Panc1 (cell line): ENCODE data around the gene DRD4. TPM values are rescaled to one million over a fixed set of nuclear protein-coding genes. Genes with fewer than 3 reads are reported as not detected.

ENCODE experiments used
- ATAC-seq: fragments of 200-7000 bp; cut with Tn5 transposase; 2 replicates; pipeline ENCODE4 v1.9.1; 2020; ENCODE audit warnings: mild to moderate bottlenecking, moderate library complexity
- BruUV-seq: library from RNA; stranded (reverse); fragments of 400-500 nt; replicated peaks from 2 replicates; lab custom pipeline; 2021; lab: Mats Ljungman, UMichigan
- CTCF ChIA-PET: fragments of 300-600 bp; sonication (Branson Sonifier 250); formaldehyde crosslinking; loops from one replicate; lab custom pipeline; 2022; ENCODE audit warnings: antibody characterized with exemption; lab: Charles Lee
- POLR2A ChIA-PET: fragments of 300-600 bp; sonication (Branson Sonifier 250); formaldehyde crosslinking; loops from one replicate; lab custom pipeline; 2022; ENCODE audit warnings: antibody characterized with exemption; lab: Charles Lee
- DNase-seq: peaks from one replicate; pipeline ENCODE4 v3.0.0-alpha.2; 2010; ENCODE audit warnings: low read depth, low spot score
- H3K27ac ChIP-seq: 2 replicates; pipeline ENCODE4 v1.5.1; 2011; ENCODE audit warnings: mild to moderate bottlenecking, low read length, inconsistent platforms
- H3K27me3 ChIP-seq: fragments of 200-500 bp; sonication (Bioruptor generic); 2 replicates; pipeline ENCODE4 v1.6.0; 2014; ENCODE audit warnings: low read length, inconsistent platforms; ENCODE audit not compliant: control insufficient read depth, insufficient read depth
- H3K36me3 ChIP-seq: fragments of 200-500 bp; sonication (Bioruptor generic); 2 replicates; pipeline ENCODE4 v1.5.1; 2014; ENCODE audit warnings: inconsistent platforms, mild to moderate bottlenecking, low read length, moderate library complexity; ENCODE audit not compliant: control insufficient read depth, insufficient read depth
- H3K4me1 ChIP-seq: 2 replicates; pipeline ENCODE4 v1.5.1; 2011; ENCODE audit warnings: inconsistent platforms, mild to moderate bottlenecking, low read length, moderate library complexity; ENCODE audit not compliant: control insufficient read depth, insufficient read depth
- H3K4me3 ChIP-seq, 2 experiments: 2 replicates each; pipeline ENCODE4 v1.5.1; 2011 to 2012; ENCODE audit warnings: low read depth in 2 of 2, low read length in 2 of 2, mild to moderate bottlenecking in 2 of 2, inconsistent platforms in 1 of 2, moderate library complexity in 1 of 2
- H3K9me3 ChIP-seq: fragments of 200-500 bp; sonication (Bioruptor generic); 2 replicates; pipeline ENCODE4 v1.5.1; 2014; ENCODE audit warnings: low read depth, mild to moderate bottlenecking, inconsistent platforms, low read length, moderate library complexity; ENCODE audit not compliant: control insufficient read depth, insufficient read depth
- POLR2AphosphoS5 ChIP-seq: IDR thresholded peaks from 2 replicates; pipeline ENCODE4 v1.6.1; 2012; ENCODE audit warnings: mild to moderate bottlenecking, low read depth, low read length, moderate library complexity
- SIN3A ChIP-seq: IDR thresholded peaks from 2 replicates; pipeline ENCODE4 v1.6.1; 2012; ENCODE audit warnings: low read depth, mild to moderate bottlenecking, low read length, moderate library complexity, borderline replicate concordance; ENCODE audit not compliant: insufficient read depth
- TCF7L2 ChIP-seq: IDR thresholded peaks from 2 replicates; pipeline ENCODE4 v1.6.1; 2011; ENCODE audit warnings: mild to moderate bottlenecking, low read depth, low read length, inconsistent platforms
- in situ Hi-C: cut with HindIII; loops from 2 replicates; pipeline ENCODE4 v1.10.0; 2016; ENCODE audit warnings: low sequenced_read_pairs, low pct_unique_long_range_greater_than_20kb
- intact Hi-C: fragments of 100-400 bp; cut with micrococcal nuclease; formaldehyde crosslinking; loops from one replicate; pipeline ENCODE4 v1.10.0; 2022; ENCODE audit not compliant: unreplicated experiment
- total RNA-seq: library from RNA; stranded (reverse); gene quantifications from one replicate; pipeline ENCODE4 v1.2.1, GENCODE V29; 2021; ENCODE audit not compliant: unreplicated experiment
- TF ChIP-seq, protein P1 (sequence below): fragments of 450-650 bp; IDR thresholded peaks from 2 replicates; pipeline ENCODE4 v1.5.1; 2017; ENCODE audit warnings: mild to moderate bottlenecking
- TF ChIP-seq, protein P2 (sequence below), 2 experiments: IDR thresholded peaks; 2 replicates each; pipeline ENCODE4 v1.6.1; 2011 to 2012; ENCODE audit warnings: low read depth in 2 of 2, control low read depth in 1 of 2, low read length in 1 of 2, mild to moderate bottlenecking in 1 of 2, moderate library complexity in 1 of 2; ENCODE audit not compliant: insufficient read depth in 1 of 2

DRD4 gene
- total RNA-seq, 1 experiment from 2014 or later = 0.95 TPM

DNA sequence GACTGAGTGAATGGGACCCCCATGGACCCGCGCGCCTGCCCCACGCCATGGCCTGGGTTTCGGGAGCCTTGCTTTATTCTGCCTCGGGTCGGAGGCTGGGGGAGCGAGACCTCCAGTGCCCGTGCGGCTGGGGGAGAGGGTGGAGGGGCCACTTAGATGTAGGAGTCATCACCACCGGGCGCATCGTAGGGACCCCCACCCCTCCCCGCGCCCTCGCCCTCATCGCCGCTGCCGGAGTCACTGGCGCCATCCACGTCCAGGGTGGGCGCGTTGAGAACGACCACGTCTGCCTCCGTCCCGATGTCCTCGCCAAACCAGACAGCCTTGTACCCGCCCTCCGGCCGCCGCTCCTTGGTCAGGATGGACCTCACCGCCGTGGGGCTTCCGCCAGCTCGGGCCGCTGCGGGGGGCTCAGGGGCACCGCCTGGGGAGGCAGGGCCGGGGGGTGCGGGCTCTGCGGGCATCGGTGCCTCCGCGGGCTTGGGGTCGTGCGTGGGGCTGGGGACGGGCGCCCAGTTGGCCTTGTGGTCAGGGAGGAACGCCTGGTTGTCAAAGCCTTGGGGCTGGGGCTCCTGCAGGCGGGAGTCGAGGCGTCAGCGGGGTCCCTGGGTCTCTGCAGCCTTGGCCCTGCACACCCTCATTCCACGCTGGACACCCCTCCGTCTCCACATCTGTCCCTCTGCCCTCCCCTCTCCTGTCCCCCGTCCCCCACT lies 19.7 kb upstream of the DRD4 start:
- Histone ChIP-seq H3K36me3 (no peaks in the 10 kb centered on the region; the same call in none of the 2 replicates), H3K4me3 (no peak overlapping the region), H3K4me1 (peaks cover 43% of the 10 kb centered on the region), H3K27me3 (no peaks in the 10 kb centered on the region), H3K27ac (no peak overlapping the region), H3K9me3 (no peaks in the 10 kb centered on the region)
- TF ChIP-seq, protein P1, sequence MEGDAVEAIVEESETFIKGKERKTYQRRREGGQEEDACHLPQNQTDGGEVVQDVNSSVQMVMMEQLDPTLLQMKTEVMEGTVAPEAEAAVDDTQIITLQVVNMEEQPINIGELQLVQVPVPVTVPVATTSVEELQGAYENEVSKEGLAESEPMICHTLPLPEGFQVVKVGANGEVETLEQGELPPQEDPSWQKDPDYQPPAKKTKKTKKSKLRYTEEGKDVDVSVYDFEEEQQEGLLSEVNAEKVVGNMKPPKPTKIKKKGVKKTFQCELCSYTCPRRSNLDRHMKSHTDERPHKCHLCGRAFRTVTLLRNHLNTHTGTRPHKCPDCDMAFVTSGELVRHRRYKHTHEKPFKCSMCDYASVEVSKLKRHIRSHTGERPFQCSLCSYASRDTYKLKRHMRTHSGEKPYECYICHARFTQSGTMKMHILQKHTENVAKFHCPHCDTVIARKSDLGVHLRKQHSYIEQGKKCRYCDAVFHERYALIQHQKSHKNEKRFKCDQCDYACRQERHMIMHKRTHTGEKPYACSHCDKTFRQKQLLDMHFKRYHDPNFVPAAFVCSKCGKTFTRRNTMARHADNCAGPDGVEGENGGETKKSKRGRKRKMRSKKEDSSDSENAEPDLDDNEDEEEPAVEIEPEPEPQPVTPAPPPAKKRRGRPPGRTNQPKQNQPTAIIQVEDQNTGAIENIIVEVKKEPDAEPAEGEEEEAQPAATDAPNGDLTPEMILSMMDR = no peak
- TF ChIP-seq, protein P2, sequence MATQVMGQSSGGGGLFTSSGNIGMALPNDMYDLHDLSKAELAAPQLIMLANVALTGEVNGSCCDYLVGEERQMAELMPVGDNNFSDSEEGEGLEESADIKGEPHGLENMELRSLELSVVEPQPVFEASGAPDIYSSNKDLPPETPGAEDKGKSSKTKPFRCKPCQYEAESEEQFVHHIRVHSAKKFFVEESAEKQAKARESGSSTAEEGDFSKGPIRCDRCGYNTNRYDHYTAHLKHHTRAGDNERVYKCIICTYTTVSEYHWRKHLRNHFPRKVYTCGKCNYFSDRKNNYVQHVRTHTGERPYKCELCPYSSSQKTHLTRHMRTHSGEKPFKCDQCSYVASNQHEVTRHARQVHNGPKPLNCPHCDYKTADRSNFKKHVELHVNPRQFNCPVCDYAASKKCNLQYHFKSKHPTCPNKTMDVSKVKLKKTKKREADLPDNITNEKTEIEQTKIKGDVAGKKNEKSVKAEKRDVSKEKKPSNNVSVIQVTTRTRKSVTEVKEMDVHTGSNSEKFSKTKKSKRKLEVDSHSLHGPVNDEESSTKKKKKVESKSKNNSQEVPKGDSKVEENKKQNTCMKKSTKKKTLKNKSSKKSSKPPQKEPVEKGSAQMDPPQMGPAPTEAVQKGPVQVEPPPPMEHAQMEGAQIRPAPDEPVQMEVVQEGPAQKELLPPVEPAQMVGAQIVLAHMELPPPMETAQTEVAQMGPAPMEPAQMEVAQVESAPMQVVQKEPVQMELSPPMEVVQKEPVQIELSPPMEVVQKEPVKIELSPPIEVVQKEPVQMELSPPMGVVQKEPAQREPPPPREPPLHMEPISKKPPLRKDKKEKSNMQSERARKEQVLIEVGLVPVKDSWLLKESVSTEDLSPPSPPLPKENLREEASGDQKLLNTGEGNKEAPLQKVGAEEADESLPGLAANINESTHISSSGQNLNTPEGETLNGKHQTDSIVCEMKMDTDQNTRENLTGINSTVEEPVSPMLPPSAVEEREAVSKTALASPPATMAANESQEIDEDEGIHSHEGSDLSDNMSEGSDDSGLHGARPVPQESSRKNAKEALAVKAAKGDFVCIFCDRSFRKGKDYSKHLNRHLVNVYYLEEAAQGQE (IDR thresholded peaks at IDR 0.05; ENCODE audit: insufficient read depth in 1 of 2, low read depth in 2 of 2, low read length in 1 of 2) = no peak
- no peak for TF ChIP-seq POLR2AphosphoS5
- no peak for TF ChIP-seq TCF7L2
- no peak for TF ChIP-seq SIN3A
- ChIA-PET POLR2A (no interaction called here), CTCF (no interaction called here)
- intact Hi-C loops = no loop called here
- BruUV-seq = no TSS peak
- DNase-seq (no peak), ATAC-seq (no peak)
- in situ Hi-C loops = no loop called here

DNA sequence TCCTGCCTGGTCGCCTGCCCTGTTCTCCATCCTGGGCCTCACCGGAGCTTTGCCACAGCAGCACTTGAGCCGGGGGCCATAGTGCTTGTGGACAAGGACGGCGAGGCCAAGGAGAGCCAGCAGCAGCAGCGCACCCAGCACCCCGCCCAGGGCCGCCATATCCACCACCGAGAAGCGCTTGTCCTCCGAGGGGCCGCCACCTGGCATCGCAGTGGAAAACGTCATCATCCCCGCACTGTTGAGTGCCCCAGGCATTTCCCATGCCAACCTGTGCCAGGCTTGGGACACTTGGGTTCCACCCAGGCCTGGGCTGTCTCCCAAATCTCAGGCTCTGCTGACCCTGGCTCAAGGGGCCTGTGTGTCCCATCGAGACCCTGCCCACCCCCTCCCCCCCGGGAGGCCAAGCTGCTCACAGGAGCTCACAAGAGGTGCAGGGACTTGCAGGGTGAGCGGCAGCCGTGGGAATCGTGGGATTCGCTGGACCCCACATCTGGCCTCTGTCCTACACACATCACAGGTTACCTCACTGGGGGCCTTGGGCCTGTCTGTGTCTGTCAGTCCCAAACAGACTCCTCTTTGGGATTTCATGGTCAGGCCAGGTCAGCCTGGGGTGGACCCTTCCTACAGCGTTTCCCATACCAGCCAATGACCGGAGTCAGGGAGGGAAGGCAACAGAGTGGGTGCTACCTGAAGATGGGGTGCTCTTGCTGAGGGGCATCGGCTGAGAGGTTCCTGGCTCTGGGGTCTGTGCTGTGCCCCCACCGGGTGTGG lies 19.0 kb upstream of the DRD4 start:
- Histone ChIP-seq H3K27me3 (no peaks in the 10 kb centered on the region), H3K9me3 (no peaks in the 10 kb centered on the region), H3K36me3 (no peaks in the 10 kb centered on the region; the same call in none of the 2 replicates), H3K4me1 (peaks cover 35% of the 10 kb centered on the region), H3K27ac (no peak overlapping the region), H3K4me3 (no peak overlapping the region)
- in situ Hi-C loops = no loop called here
- DNase-seq (no peak), ATAC-seq (no peak)
- TF ChIP-seq SIN3A (no peak), POLR2AphosphoS5 (no peak), TCF7L2 (no peak)
- TF ChIP-seq, protein P1 = no peak
- TF ChIP-seq, protein P2 (IDR thresholded peaks at IDR 0.05; ENCODE audit: insufficient read depth in 1 of 2, low read depth in 2 of 2, low read length in 1 of 2) = no peak
- ChIA-PET POLR2A (no interaction called here), CTCF (no interaction called here)
- BruUV-seq = no TSS peak
- intact Hi-C loops = no loop called here
